H9 (cell line): ENCODE results near the gene PIEZO2. TPM values are rescaled to one million over a fixed set of nuclear protein-coding genes. Genes with fewer than 3 reads are reported as not detected.

Experiments used
- DNase-seq: peaks from one replicate; pipeline ENCODE4 v3.0.0-alpha.2; 2017
- H2AFZ ChIP-seq: one replicate; pipeline ENCODE4 v1.6.1; 2013; ENCODE audit warnings: mild to moderate bottlenecking, low read length, control low read depth, moderate library complexity
- H2AK5ac ChIP-seq: 2 replicates; pipeline ENCODE4 v1.6.1; 2013; ENCODE audit warnings: low read length, control low read depth, mixed read lengths; ENCODE audit not compliant: insufficient read length
- H2BK120ac ChIP-seq: one replicate; pipeline ENCODE4 v1.6.1; 2013; ENCODE audit warnings: low read depth, mild to moderate bottlenecking, low read length, control low read depth, inconsistent platforms; ENCODE audit not compliant: poor library complexity, severe bottlenecking
- H2BK12ac ChIP-seq: 2 replicates; pipeline ENCODE4 v1.6.1; 2013; ENCODE audit warnings: low read length, control low read depth, mixed read lengths, low read depth; ENCODE audit not compliant: insufficient read length
- H2BK15ac ChIP-seq: 2 replicates; pipeline ENCODE4 v1.6.1; 2013; ENCODE audit warnings: low read depth, low read length, control low read depth
- H2BK20ac ChIP-seq: one replicate; pipeline ENCODE4 v1.6.1; 2013; ENCODE audit warnings: low read depth, mild to moderate bottlenecking, low read length, control low read depth, inconsistent platforms; ENCODE audit not compliant: poor library complexity, severe bottlenecking
- H2BK5ac ChIP-seq: 2 replicates; pipeline ENCODE4 v1.6.1; 2013; ENCODE audit warnings: low read length, control low read depth, mixed read lengths; ENCODE audit not compliant: insufficient read length
- H3K14ac ChIP-seq: 2 replicates; pipeline ENCODE4 v1.6.1; 2013; ENCODE audit warnings: low read length, control low read depth; ENCODE audit not compliant: insufficient read depth
- H3K18ac ChIP-seq: 2 replicates; pipeline ENCODE4 v1.6.1; 2013; ENCODE audit warnings: low read depth, mild to moderate bottlenecking, mixed read lengths, low read length, control low read depth; ENCODE audit not compliant: insufficient read length
- H3K23ac ChIP-seq: 2 replicates; pipeline ENCODE4 v1.6.1; 2013; ENCODE audit warnings: low read length, control low read depth, mixed read lengths, low read depth; ENCODE audit not compliant: insufficient read length
- H3K23me2 ChIP-seq: 2 replicates; pipeline ENCODE4 v1.6.1; 2013; ENCODE audit warnings: low read depth, mild to moderate bottlenecking, mixed read lengths, low read length, control low read depth; ENCODE audit not compliant: insufficient read length, poor library complexity, severe bottlenecking
- H3K27ac ChIP-seq: 2 replicates; pipeline ENCODE4 v1.5.1; 2013; ENCODE audit warnings: low read length, control low read depth, mixed read lengths, low read depth; ENCODE audit not compliant: insufficient read length
- H3K27me3 ChIP-seq: 2 replicates; pipeline ENCODE4 v1.6.1; 2013; ENCODE audit warnings: low read length, control low read depth, inconsistent platforms; ENCODE audit not compliant: insufficient read depth
- H3K4ac ChIP-seq: 2 replicates; pipeline ENCODE4 v1.6.1; 2013; ENCODE audit warnings: low read depth, mild to moderate bottlenecking, control low read depth, inconsistent platforms, low read length, moderate library complexity
- H3K4me1 ChIP-seq: 2 replicates; pipeline ENCODE4 v1.6.1; 2013; ENCODE audit warnings: low read length, control low read depth, inconsistent platforms; ENCODE audit not compliant: insufficient read depth
- H3K4me2 ChIP-seq: 2 replicates; pipeline ENCODE4 v1.6.1; 2013; ENCODE audit warnings: low read length, control low read depth, mixed read lengths; ENCODE audit not compliant: insufficient read length, insufficient read depth
- H3K56ac ChIP-seq: 2 replicates; pipeline ENCODE4 v1.6.1; 2013; ENCODE audit warnings: low read depth, mild to moderate bottlenecking, mixed read lengths, low read length, control low read depth; ENCODE audit not compliant: insufficient read length
- H3K79me1 ChIP-seq: 2 replicates; pipeline ENCODE4 v1.6.1; 2013; ENCODE audit warnings: low read depth, mild to moderate bottlenecking, moderate library complexity, low read length, control low read depth, inconsistent platforms; ENCODE audit not compliant: insufficient read depth, poor library complexity, severe bottlenecking
- H3K79me2 ChIP-seq: 2 replicates; pipeline ENCODE4 v1.6.1; 2013; ENCODE audit warnings: low read length, control low read depth, inconsistent platforms; ENCODE audit not compliant: insufficient read depth
- H3K9ac ChIP-seq: 2 replicates; pipeline ENCODE4 v1.6.1; 2013; ENCODE audit warnings: low read length, control low read depth, mixed read lengths; ENCODE audit not compliant: insufficient read length; ENCODE audit errors: extremely low read depth
- H3K9me3 ChIP-seq: one replicate; pipeline ENCODE4 v1.6.1; 2013; ENCODE audit warnings: low read depth, low read length, inconsistent platforms; ENCODE audit not compliant: control insufficient read depth
- H3T11ph ChIP-seq: one replicate; pipeline ENCODE4 v1.6.1; 2013; ENCODE audit warnings: mild to moderate bottlenecking, low read length, control low read depth, inconsistent platforms
- H4K20me1 ChIP-seq: one replicate; pipeline ENCODE4 v1.6.1; 2013; ENCODE audit not compliant: control insufficient read depth, insufficient read length, insufficient read depth
- H4K5ac ChIP-seq: 2 replicates; pipeline ENCODE4 v1.6.1; 2013; ENCODE audit warnings: low read depth, mild to moderate bottlenecking, mixed read lengths, low read length, control low read depth; ENCODE audit not compliant: insufficient read length
- H4K8ac ChIP-seq: replicated peaks from 2 replicates; pipeline ENCODE4 v1.6.1; 2013; ENCODE audit warnings: low read length, control low read depth, mixed read lengths, low read depth; ENCODE audit not compliant: insufficient read length
- H4K91ac ChIP-seq: 2 replicates; pipeline ENCODE4 v1.6.1; 2013; ENCODE audit warnings: low read depth, mild to moderate bottlenecking, moderate library complexity, mixed read lengths, low read length, control low read depth; ENCODE audit not compliant: insufficient read length
- H3K27ac Mint-ChIP-seq, 3 experiments: 2 replicates in 2 of 3; 3 replicates in 1 of 3; pipeline ENCODE4 v1.8.0; 2020 to 2021; ENCODE audit warnings: mixed read lengths in 3 of 3, mild to moderate bottlenecking in 1 of 3, moderate library complexity in 1 of 3
- H3K27me3 Mint-ChIP-seq: 2 replicates; pipeline ENCODE4 v1.8.0; 2021; ENCODE audit warnings: low read depth, mild to moderate bottlenecking, moderate library complexity, mixed read lengths
- H3K36me3 Mint-ChIP-seq, 3 experiments: 2 replicates in 2 of 3; 3 replicates in 1 of 3; pipeline ENCODE4 v1.8.0; 2020 to 2021; ENCODE audit warnings: low read depth in 3 of 3, mixed read lengths in 3 of 3; ENCODE audit not compliant: insufficient read depth in 1 of 3
- H3K4me1 Mint-ChIP-seq, 2 experiments: 2 replicates each; pipeline ENCODE4 v1.8.0; 2020; ENCODE audit warnings: mixed read lengths in 2 of 2
- H3K4me3 Mint-ChIP-seq, 2 experiments: 2 replicates in 1 of 2; 3 replicates in 1 of 2; pipeline ENCODE4 v1.8.0; 2020 to 2021; ENCODE audit warnings: mild to moderate bottlenecking in 2 of 2, mixed read lengths in 2 of 2, moderate library complexity in 1 of 2
- H3K9me3 Mint-ChIP-seq, 2 experiments: 2 replicates in 1 of 2; 3 replicates in 1 of 2; pipeline ENCODE4 v1.8.0; 2020; ENCODE audit warnings: mild to moderate bottlenecking in 2 of 2, mixed read lengths in 2 of 2, moderate library complexity in 1 of 2
- WGBS: extraction: QIAGEN DNeasy Blood & Tissue Kit; methylation state at CpG from one replicate; pipeline ENCODE4 v1.1.7; 2013; ENCODE audit warnings: missing lambda C conversion rate, low lambda C conversion rate, mixed read lengths; ENCODE audit not compliant: insufficient read length; ENCODE audit errors: extremely low coverage; 5-methylcytosine and 5-hydroxymethylcytosine counted together
- total RNA-seq: library from RNA; stranded (reverse); gene quantifications from 2 replicates; pipeline ENCODE4 v1.2.1, GENCODE V29; 2021
- TF ChIP-seq, protein P1 (sequence below): fragments of 200-600 bp; sonication (generic); conservative IDR thresholded peaks from 3 replicates; pipeline ENCODE4 v1.8.0; 2021; ENCODE audit warnings: antibody characterized with exemption, mild to moderate bottlenecking

The PIEZO2 gene
- total RNA-seq, 1 experiment from 2014 or later = 3.9 TPM

- Histone ChIP-seq H2AK5ac (no peak overlapping the region), H2BK15ac (no peak overlapping the region), H3K56ac (no peak overlapping the region), H3K9me3 (no peaks in the 10 kb centered on the region), H3K23me2 (no peaks in the 10 kb centered on the region), H4K91ac (no peak overlapping the region), H3K4ac (no peak overlapping the region), H3K4me1 (0 out of 2 replicates have a peak, but pooled peaks cover 3% of the 10 kb centered on the region), H2BK5ac (no peak overlapping the region), H3K9ac (no peak overlapping the region), H2BK20ac (no peak overlapping the region), H3K79me1 (no peaks in the 10 kb centered on the region), H4K8ac (no peak overlapping the region), H3T11ph (no peak overlapping the region), H3K4me2 (no peak overlapping the region), H3K14ac (no peak overlapping the region), H3K18ac (no peak overlapping the region), H2BK120ac (no peak overlapping the region), H3K23ac (no peak overlapping the region), H3K27ac (no peak overlapping the region), H3K27me3 (no peaks in the 10 kb centered on the region), H4K5ac (no peak overlapping the region), H2BK12ac (no peak overlapping the region), H2AFZ (no peak overlapping the region), H4K20me1 (no peaks in the 10 kb centered on the region), H3K79me2 (no peaks in the 10 kb centered on the region)
- peaks cover 4 to 6% of the 10 kb centered on the region in 2 experiments; a peak in 2 of 4 replicates for H3K4me1 Mint-ChIP-seq
- no peak overlapping the region for H3K4me3 Mint-ChIP-seq
- peaks cover 0 to 12% (median 6%) of the 10 kb centered on the region in 3 experiments; a peak in 4 of 7 replicates for H3K36me3 Mint-ChIP-seq
- no CpG with 5 or more reads among the region's 6 CpGs for WGBS
- DNase-seq = no peak
- no peaks in the 10 kb centered on the region for H3K27me3 Mint-ChIP-seq
- peaks cover 7 to 13% of the 10 kb centered on the region in 2 experiments; a peak in 4 of 5 replicates for H3K9me3 Mint-ChIP-seq
- no peak overlapping the region for H3K27ac Mint-ChIP-seq
- TF ChIP-seq, protein P1, sequence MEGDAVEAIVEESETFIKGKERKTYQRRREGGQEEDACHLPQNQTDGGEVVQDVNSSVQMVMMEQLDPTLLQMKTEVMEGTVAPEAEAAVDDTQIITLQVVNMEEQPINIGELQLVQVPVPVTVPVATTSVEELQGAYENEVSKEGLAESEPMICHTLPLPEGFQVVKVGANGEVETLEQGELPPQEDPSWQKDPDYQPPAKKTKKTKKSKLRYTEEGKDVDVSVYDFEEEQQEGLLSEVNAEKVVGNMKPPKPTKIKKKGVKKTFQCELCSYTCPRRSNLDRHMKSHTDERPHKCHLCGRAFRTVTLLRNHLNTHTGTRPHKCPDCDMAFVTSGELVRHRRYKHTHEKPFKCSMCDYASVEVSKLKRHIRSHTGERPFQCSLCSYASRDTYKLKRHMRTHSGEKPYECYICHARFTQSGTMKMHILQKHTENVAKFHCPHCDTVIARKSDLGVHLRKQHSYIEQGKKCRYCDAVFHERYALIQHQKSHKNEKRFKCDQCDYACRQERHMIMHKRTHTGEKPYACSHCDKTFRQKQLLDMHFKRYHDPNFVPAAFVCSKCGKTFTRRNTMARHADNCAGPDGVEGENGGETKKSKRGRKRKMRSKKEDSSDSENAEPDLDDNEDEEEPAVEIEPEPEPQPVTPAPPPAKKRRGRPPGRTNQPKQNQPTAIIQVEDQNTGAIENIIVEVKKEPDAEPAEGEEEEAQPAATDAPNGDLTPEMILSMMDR = no peak
Observed at GRCh38 chr18:10822456-10822855, 326.9 kb downstream of the PIEZO2 start.
